CD8-positive, alpha-beta memory T cell (primary cell): Measurements from ENCODE around the gene CNFN. TPM values are rescaled to one million over a fixed set of nuclear protein-coding genes. Genes with fewer than 3 reads are reported as not detected.

Experiments used
- CTCF ChIA-PET: fragments of 350-600 bp; sonication (Branson Sonifier 250); formaldehyde crosslinking; loops from one replicate; lab custom pipeline; 2021; ENCODE audit warnings: antibody characterized with exemption; lab: Charles Lee
- POLR2A ChIA-PET: fragments of 350-600 bp; sonication (Branson Sonifier 250); formaldehyde crosslinking; loops from one replicate; lab custom pipeline; 2021; ENCODE audit warnings: antibody characterized with exemption; lab: Charles Lee
- DNase-seq, 5 donors: peaks; one replicate each; pipeline versions ENCODE4 v3.0.0 to v3.0.0-alpha.2; 2020 to 2022; ENCODE audit warnings: mixed read lengths in 1 of 5
- H3K27ac ChIP-seq: one replicate; pipeline ENCODE4 v1.7.0; 2013; ENCODE audit warnings: low read depth, mild to moderate bottlenecking, low read length, moderate library complexity
- H3K27me3 ChIP-seq: 2 replicates; pipeline ENCODE4 v1.7.0; 2013; ENCODE audit warnings: low read length, mild to moderate bottlenecking; ENCODE audit not compliant: insufficient read depth, poor library complexity, severe bottlenecking
- H3K36me3 ChIP-seq: 2 replicates; pipeline ENCODE4 v1.7.0; 2013; ENCODE audit warnings: mild to moderate bottlenecking, low read length, moderate library complexity; ENCODE audit not compliant: insufficient read depth
- H3K4me1 ChIP-seq: 2 replicates; pipeline ENCODE4 v1.7.0; 2013; ENCODE audit warnings: mild to moderate bottlenecking, low read length, moderate library complexity; ENCODE audit not compliant: insufficient read depth
- H3K4me3 ChIP-seq: 2 replicates; pipeline ENCODE4 v1.7.0; 2013; ENCODE audit warnings: mild to moderate bottlenecking, low read length
- H3K9me3 ChIP-seq: 2 replicates; pipeline ENCODE4 v1.7.0; 2013; ENCODE audit warnings: mild to moderate bottlenecking, low read length
- H3K27ac Mint-ChIP-seq, 8 donors: one replicate each; pipeline ENCODE4 v1.8.0; 2020 to 2021; ENCODE audit warnings: mixed read lengths in 8 of 8, mild to moderate bottlenecking in 6 of 8, inconsistent platforms in 3 of 8, moderate library complexity in 3 of 8
- H3K27me3 Mint-ChIP-seq, 2 donors: one replicate each; pipeline ENCODE4 v1.8.0; 2020 to 2021; ENCODE audit warnings: mixed read lengths in 2 of 2, mild to moderate bottlenecking in 1 of 2, moderate library complexity in 1 of 2
- H3K36me3 Mint-ChIP-seq, 3 donors: one replicate each; pipeline ENCODE4 v1.8.0; 2020 to 2021; ENCODE audit warnings: mixed read lengths in 3 of 3, inconsistent platforms in 1 of 3, mild to moderate bottlenecking in 1 of 3
- H3K4me1 Mint-ChIP-seq, 3 donors: one replicate each; pipeline ENCODE4 v1.8.0; 2020 to 2021; ENCODE audit warnings: mixed read lengths in 3 of 3, inconsistent platforms in 1 of 3, mild to moderate bottlenecking in 1 of 3
- H3K4me3 Mint-ChIP-seq, 7 donors: one replicate each; pipeline ENCODE4 v1.8.0; 2020 to 2021; ENCODE audit warnings: mixed read lengths in 7 of 7, mild to moderate bottlenecking in 6 of 7, moderate library complexity in 4 of 7, inconsistent platforms in 2 of 7
- H3K9me3 Mint-ChIP-seq, 5 donors: one replicate each; pipeline ENCODE4 v1.8.0; 2020 to 2022; ENCODE audit warnings: mixed read lengths in 5 of 5, mild to moderate bottlenecking in 3 of 5, moderate library complexity in 2 of 5, inconsistent platforms in 1 of 5
- polyA plus RNA-seq: library from polyadenylated mRNA; unstranded; fragments of 300-500 nt; fragmentation: Illumina TruSeq; gene quantifications from one replicate; pipeline ENCODE4 v1.2.3, GENCODE V29; 2021
- total RNA-seq, 2 experiments: library from RNA; stranded (reverse); gene quantifications; one replicate each; pipeline ENCODE4 v1.2.3, GENCODE V29; 2021

The CNFN gene
- total and polyA plus RNA-seq, 3 experiments from 2014 or later, result not detected

DNA sequence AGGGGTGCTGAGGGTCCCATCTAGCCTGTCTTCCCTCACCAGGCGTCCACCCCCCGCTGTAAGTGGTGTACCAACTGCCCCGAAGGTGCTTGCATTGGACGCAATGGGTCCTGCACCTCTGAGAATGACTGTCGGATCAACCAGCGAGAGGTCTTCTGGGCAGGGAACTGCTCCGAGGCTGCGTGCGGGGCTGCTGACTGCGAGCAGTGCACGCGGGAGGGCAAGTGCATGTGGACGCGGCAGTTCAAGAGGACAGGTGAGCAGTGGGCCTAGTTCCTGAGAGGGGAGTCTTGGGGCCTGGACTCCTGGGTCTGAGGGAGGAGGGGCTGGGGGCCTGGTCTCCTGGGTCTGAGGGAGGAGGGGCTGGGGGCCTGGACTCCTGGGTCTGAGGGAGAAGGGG lies 27.8 kb downstream of the CNFN start:
- Histone ChIP-seq H3K4me3 (no peak overlapping the region), H3K4me1 (no peaks in the 10 kb centered on the region), H3K27me3 (no peaks in the 10 kb centered on the region), H3K9me3 (no peaks in the 10 kb centered on the region), H3K36me3 (no peaks in the 10 kb centered on the region), H3K27ac (no peak overlapping the region)
- no peaks in the 10 kb centered on the region for H3K9me3 Mint-ChIP-seq
- DNase-seq, result no peak
- peaks cover 4 to 31% (median 5%) of the 10 kb centered on the region in 3 donors for H3K36me3 Mint-ChIP-seq
- no peaks in the 10 kb centered on the region for H3K27me3 Mint-ChIP-seq
- H3K4me3 Mint-ChIP-seq, result no peak overlapping the region
- CTCF ChIA-PET, result no interaction called here
- no peaks in the 10 kb centered on the region for H3K4me1 Mint-ChIP-seq
- POLR2A ChIA-PET, result no interaction called here
- peak overlapping the region in 1 of 8 donors; percentile 22 for H3K27ac Mint-ChIP-seq

GRCh38 chr19:42361545-42361910 lies 28.6 kb downstream of the CNFN start:
- CTCF ChIA-PET, result no interaction called here
- no peaks in the 10 kb centered on the region for H3K4me1 Mint-ChIP-seq
- Histone ChIP-seq H3K27ac (no peak overlapping the region), H3K36me3 (no peaks in the 10 kb centered on the region), H3K4me3 (no peak overlapping the region), H3K9me3 (no peaks in the 10 kb centered on the region), H3K4me1 (no peaks in the 10 kb centered on the region), H3K27me3 (no peaks in the 10 kb centered on the region)
- no peak overlapping the region for H3K4me3 Mint-ChIP-seq
- no peak for DNase-seq
- H3K36me3 Mint-ChIP-seq, result peaks cover 4 to 31% (median 5%) of the 10 kb centered on the region in 3 donors
- no peak overlapping the region for H3K27ac Mint-ChIP-seq
- no peaks in the 10 kb centered on the region for H3K27me3 Mint-ChIP-seq
- POLR2A ChIA-PET, result no interaction called here
- no peaks in the 10 kb centered on the region for H3K9me3 Mint-ChIP-seq

GRCh38 chr19:42360787-42361544 lies 29.1 kb downstream of the CNFN start:
- Mint-ChIP-seq H3K4me3 (no peak overlapping the region), H3K9me3 (no peaks in the 10 kb centered on the region), H3K4me1 (no peaks in the 10 kb centered on the region), H3K36me3 (peaks cover 4 to 34% (median 5%) of the 10 kb centered on the region in 3 donors), H3K27ac (no peak overlapping the region), H3K27me3 (no peaks in the 10 kb centered on the region)
- POLR2A ChIA-PET, result no interaction called here
- Histone ChIP-seq H3K36me3 (no peaks in the 10 kb centered on the region), H3K27me3 (no peaks in the 10 kb centered on the region), H3K9me3 (no peaks in the 10 kb centered on the region), H3K4me3 (no peak overlapping the region), H3K27ac (no peak overlapping the region), H3K4me1 (no peaks in the 10 kb centered on the region)
- CTCF ChIA-PET, result no interaction called here
- DNase-seq, result no peak

DNA sequence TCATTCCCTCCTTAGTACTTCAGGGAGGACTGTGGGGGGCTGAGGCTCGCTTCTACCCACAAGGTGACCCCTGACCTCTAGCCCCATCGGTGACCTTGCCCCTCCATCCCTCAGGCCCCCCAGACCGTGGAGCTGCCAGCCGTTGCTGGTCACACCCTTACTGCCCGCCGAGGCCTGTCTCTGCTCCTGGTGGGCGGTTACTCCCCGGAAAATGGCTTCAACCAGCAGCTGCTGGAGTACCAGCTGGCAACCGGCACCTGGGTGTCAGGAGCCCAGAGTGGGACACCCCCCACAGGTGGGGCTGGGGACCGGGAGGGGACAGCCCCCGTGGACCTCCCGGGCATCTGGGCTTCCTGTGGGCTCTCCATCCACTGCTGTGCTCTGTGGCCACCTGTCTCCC lies 32.8 kb downstream of the CNFN start:
- Mint-ChIP-seq H3K9me3 (no peaks in the 10 kb centered on the region), H3K27me3 (no peaks in the 10 kb centered on the region), H3K4me3 (no peak overlapping the region), H3K27ac (no peak overlapping the region), H3K36me3 (peaks cover 0 to 32% (median 2%) of the 10 kb centered on the region in 3 donors), H3K4me1 (no peaks in the 10 kb centered on the region)
- Histone ChIP-seq H3K27me3 (no peaks in the 10 kb centered on the region), H3K36me3 (no peaks in the 10 kb centered on the region), H3K27ac (no peak overlapping the region), H3K4me3 (no peak overlapping the region), H3K4me1 (no peaks in the 10 kb centered on the region), H3K9me3 (no peaks in the 10 kb centered on the region)
- ChIA-PET POLR2A (no interaction called here), CTCF (interaction anchor here (1.0 kb wide), 1 partner anchor 30 kb away, joined by 3 read pairs; no protein-coding TSS in a partner anchor)
- DNase-seq, result no peak

GRCh38 chr19:42356686-42357085 lies 33.4 kb downstream of the CNFN start:
- Histone ChIP-seq H3K27ac (no peak overlapping the region), H3K4me1 (no peaks in the 10 kb centered on the region), H3K27me3 (no peaks in the 10 kb centered on the region), H3K4me3 (no peak overlapping the region), H3K36me3 (no peaks in the 10 kb centered on the region), H3K9me3 (no peaks in the 10 kb centered on the region)
- Mint-ChIP-seq H3K4me3 (no peak overlapping the region), H3K36me3 (peaks cover 0 to 34% (median 5%) of the 10 kb centered on the region in 3 donors), H3K9me3 (no peaks in the 10 kb centered on the region), H3K27ac (no peak overlapping the region), H3K4me1 (peaks cover 0 to 3% (median 0%) of the 10 kb centered on the region in 3 donors), H3K27me3 (no peaks in the 10 kb centered on the region)
- DNase-seq, result no peak
- POLR2A ChIA-PET, result no interaction called here
- CTCF ChIA-PET, result interaction anchor here (1.0 kb wide), 1 partner anchor 30 kb away, joined by 3 read pairs; no protein-coding TSS in a partner anchor

DNA sequence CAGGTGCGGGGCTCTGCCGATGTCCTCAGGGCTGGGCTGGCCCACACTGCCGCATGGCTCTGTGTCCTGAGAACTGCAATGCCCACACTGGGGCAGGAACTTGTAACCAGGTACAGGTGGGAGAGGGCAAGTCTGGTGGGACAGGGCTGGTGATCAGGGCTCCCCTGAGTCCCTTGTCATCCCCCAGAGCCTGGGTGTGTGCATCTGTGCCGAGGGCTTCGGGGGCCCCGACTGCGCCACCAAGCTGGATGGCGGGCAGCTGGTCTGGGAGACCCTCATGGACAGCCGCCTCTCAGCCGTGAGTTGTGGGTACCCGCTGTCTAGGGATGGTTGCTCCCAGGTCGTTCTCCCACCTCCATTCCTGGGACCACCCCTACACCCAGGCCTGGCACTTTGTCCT lies 34.2 kb downstream of the CNFN start:
- peaks cover 0 to 3% (median 0%) of the 10 kb centered on the region in 3 donors for H3K4me1 Mint-ChIP-seq
- H3K27ac Mint-ChIP-seq, result peak overlapping the region in 1 of 8 donors; percentile 38
- CTCF ChIA-PET, result no interaction called here
- peaks cover 0 to 33% (median 5%) of the 10 kb centered on the region in 3 donors for H3K36me3 Mint-ChIP-seq
- Histone ChIP-seq H3K36me3 (no peaks in the 10 kb centered on the region), H3K9me3 (no peaks in the 10 kb centered on the region), H3K27me3 (no peaks in the 10 kb centered on the region), H3K27ac (no peak overlapping the region), H3K4me1 (no peaks in the 10 kb centered on the region), H3K4me3 (no peak overlapping the region)
- H3K4me3 Mint-ChIP-seq, result no peak overlapping the region
- H3K27me3 Mint-ChIP-seq, result no peaks in the 10 kb centered on the region
- POLR2A ChIA-PET, result no interaction called here
- DNase-seq, result no peak
- no peaks in the 10 kb centered on the region for H3K9me3 Mint-ChIP-seq

- Mint-ChIP-seq H3K36me3 (peaks cover 0 to 27% (median 7%) of the 10 kb centered on the region in 3 donors), H3K4me1 (peaks cover 0 to 3% (median 0%) of the 10 kb centered on the region in 3 donors), H3K27ac (no peak overlapping the region), H3K9me3 (no peaks in the 10 kb centered on the region), H3K4me3 (no peak overlapping the region), H3K27me3 (no peaks in the 10 kb centered on the region)
- no peak for DNase-seq
- Histone ChIP-seq H3K36me3 (no peaks in the 10 kb centered on the region), H3K27me3 (no peaks in the 10 kb centered on the region), H3K4me3 (no peak overlapping the region), H3K9me3 (no peaks in the 10 kb centered on the region), H3K27ac (no peak overlapping the region), H3K4me1 (no peaks in the 10 kb centered on the region)
- ChIA-PET POLR2A (no interaction called here), CTCF (no interaction called here)
These were observed 36.6 kb downstream of the CNFN start for GRCh38 chr19:42353341-42354015.
